ENCODE results near the gene ADIPOR2. TPM values are rescaled to one million over a fixed set of nuclear protein-coding genes. Genes with fewer than 3 reads are reported as not detected.

The ADIPOR2 gene
- total and polyA plus RNA-seq, 10 of the 15 experiments (the other 5 are each of a cell fraction or from before 2014, with no cell fraction given): 8.6 to 65.0 (median 38.0) TPM

DNA sequence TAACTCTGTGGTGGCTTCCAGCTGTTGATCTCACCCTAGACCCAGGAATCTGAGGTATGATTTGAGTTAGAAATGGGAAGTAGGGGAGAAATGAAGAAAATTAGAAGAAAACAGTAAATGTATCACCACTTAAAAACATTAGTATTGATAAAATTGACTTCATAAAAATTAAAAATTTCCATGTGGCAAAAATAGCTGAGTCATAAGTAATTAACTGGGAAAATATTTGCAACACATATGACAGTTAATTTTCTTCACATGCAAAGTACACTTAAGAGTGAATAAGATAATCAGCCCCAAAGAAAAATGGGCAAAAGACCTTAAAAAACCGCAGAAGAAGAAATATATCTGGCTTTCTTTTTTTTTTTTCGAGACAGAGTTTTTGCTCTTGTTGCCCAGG is 25.5 kb upstream of the ADIPOR2 start:
- Histone ChIP-seq H3K4me1 (ENCODE audit: control insufficient read depth, insufficient read depth, low read length) (peaks cover 7% of the 10 kb centered on the region), H4K20me1 (ENCODE audit: control insufficient read depth, insufficient read depth) (no peaks in the 10 kb centered on the region), H3K9me3 (replicated peaks; ENCODE audit: control insufficient read depth, insufficient read depth, low read length) (no peaks in the 10 kb centered on the region), H3K4me2 (ENCODE audit: control insufficient read depth, insufficient read depth) (no peak overlapping the region), H3K79me2 (ENCODE audit: control insufficient read depth, insufficient read depth, low read length) (no peaks in the 10 kb centered on the region), H3K4me3 (no peak overlapping the region), H2AFZ (ENCODE audit: control insufficient read depth, low read depth, low read length) (no peak overlapping the region), H3K36me3 (ENCODE audit: control insufficient read depth in 2 of 2, insufficient read depth in 2 of 2, low read length in 1 of 2) (no peaks in the 10 kb centered on the region), H3K27me3 (replicated peaks in 1 of 2; ENCODE audit: control insufficient read depth in 2 of 2, insufficient read depth in 2 of 2, low read length in 1 of 2) (no peaks in the 10 kb centered on the region), H3K9ac (ENCODE audit: control insufficient read depth, insufficient read depth, low read length) (no peak overlapping the region), H3K27ac (ENCODE audit: control insufficient read depth, insufficient read depth) (no peak overlapping the region)
- DNase-seq (ENCODE audit: low read depth, low spot score) (no peak), FAIRE-seq (no peak), ATAC-seq (no peak)
- ChIA-PET RAD21 (ENCODE audit: unreplicated experiment) (no interaction called here), SMC1A (ENCODE audit: uncharacterized antibody, unreplicated experiment) (interaction anchor here (0.6 to 1.4 kb wide), 3 partner anchors 12 to 125 kb away, joined by 3 to 6 read pairs (median 4); no protein-coding TSS in a partner anchor), CTCF (interaction anchor here (0.7 to 1.3 kb wide), 3 partner anchors 13 to 638 kb away, joined by 3 to 4 read pairs (median 4); no protein-coding TSS in a partner anchor), POLR2A (interaction anchor here (0.7 kb wide), 1 partner anchor 25 kb away, joined by 3 read pairs; no protein-coding TSS in a partner anchor)
- BruUV-seq (replicated peaks): no TSS peak
- intact Hi-C loops (cut with micrococcal nuclease; ENCODE audit: unreplicated experiment) (no loop called here), in situ Hi-C loops (cut with MboI) (no loop called here)
- TF ChIP-seq SPI1 (IDR thresholded peaks at IDR 0.05; ENCODE audit: borderline replicate concordance, insufficient read depth, low read depth, low read length): no peak
- no peak for TF ChIP-seq SMC3 (IDR thresholded peaks at IDR 0.05; ENCODE audit: borderline replicate concordance, low read length)
- WGBS (ENCODE audit: insufficient coverage, insufficient replicate concordance, low lambda C conversion rate, missing lambda C conversion rate): 58% methylated on average over 2 of the region's 2 CpGs

DNA sequence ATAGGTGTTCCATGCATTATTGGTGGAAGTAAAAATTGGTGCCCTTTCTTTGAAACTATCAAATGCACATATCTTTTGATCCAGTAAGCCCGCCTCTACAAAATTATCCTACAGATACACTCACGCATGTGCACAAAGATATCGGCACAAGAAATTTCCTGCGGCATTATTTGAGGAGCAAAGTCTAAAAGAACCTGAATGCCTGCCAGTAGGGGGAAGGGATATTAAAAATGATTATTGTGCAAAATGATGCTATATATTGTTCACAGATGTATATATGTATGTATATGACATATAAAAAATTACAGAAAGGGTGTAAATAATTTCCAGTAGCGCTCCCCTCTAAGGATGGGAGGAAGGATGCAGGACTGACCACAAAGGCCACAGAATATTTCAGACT is 24.7 kb upstream of the ADIPOR2 start:
- Histone ChIP-seq H4K20me1 (ENCODE audit: control insufficient read depth, insufficient read depth) (no peaks in the 10 kb centered on the region), H3K9me3 (replicated peaks; ENCODE audit: control insufficient read depth, insufficient read depth, low read length) (no peaks in the 10 kb centered on the region), H3K4me3 (no peak overlapping the region), H3K9ac (ENCODE audit: control insufficient read depth, insufficient read depth, low read length) (no peak overlapping the region), H3K4me2 (ENCODE audit: control insufficient read depth, insufficient read depth) (no peak overlapping the region), H3K36me3 (ENCODE audit: control insufficient read depth in 2 of 2, insufficient read depth in 2 of 2, low read length in 1 of 2) (no peaks in the 10 kb centered on the region), H3K4me1 (ENCODE audit: control insufficient read depth, insufficient read depth, low read length) (peaks cover 7% of the 10 kb centered on the region), H2AFZ (ENCODE audit: control insufficient read depth, low read depth, low read length) (no peak overlapping the region), H3K79me2 (ENCODE audit: control insufficient read depth, insufficient read depth, low read length) (no peaks in the 10 kb centered on the region), H3K27me3 (replicated peaks in 1 of 2; ENCODE audit: control insufficient read depth in 2 of 2, insufficient read depth in 2 of 2, low read length in 1 of 2) (no peaks in the 10 kb centered on the region), H3K27ac (ENCODE audit: control insufficient read depth, insufficient read depth) (no peak overlapping the region)
- WGBS (ENCODE audit: insufficient coverage, insufficient replicate concordance, low lambda C conversion rate, missing lambda C conversion rate): 68% methylated on average over 5 of the region's 5 CpGs
- ATAC-seq: no peak
- in situ Hi-C loops (cut with MboI): no loop called here
- ChIA-PET RAD21 (ENCODE audit: unreplicated experiment) (no interaction called here), CTCF (interaction anchor here (1.3 to 1.4 kb wide), 2 partner anchors 13 to 32 kb away, joined by 4 to 5 read pairs; no protein-coding TSS in a partner anchor), SMC1A (ENCODE audit: uncharacterized antibody, unreplicated experiment) (interaction anchor here (0.6 to 1.7 kb wide), 2 partner anchors 17 to 124 kb away, joined by 3 read pairs; no protein-coding TSS in a partner anchor), POLR2A (no interaction called here)
- FAIRE-seq: no peak
- no peak for DNase-seq (ENCODE audit: low read depth, low spot score)
- intact Hi-C loops (cut with micrococcal nuclease; ENCODE audit: unreplicated experiment): no loop called here
- no TSS peak for BruUV-seq (replicated peaks)
- no peak for TF ChIP-seq NR2C1 (IDR thresholded peaks at IDR 0.05)
- TF ChIP-seq, protein P1, sequence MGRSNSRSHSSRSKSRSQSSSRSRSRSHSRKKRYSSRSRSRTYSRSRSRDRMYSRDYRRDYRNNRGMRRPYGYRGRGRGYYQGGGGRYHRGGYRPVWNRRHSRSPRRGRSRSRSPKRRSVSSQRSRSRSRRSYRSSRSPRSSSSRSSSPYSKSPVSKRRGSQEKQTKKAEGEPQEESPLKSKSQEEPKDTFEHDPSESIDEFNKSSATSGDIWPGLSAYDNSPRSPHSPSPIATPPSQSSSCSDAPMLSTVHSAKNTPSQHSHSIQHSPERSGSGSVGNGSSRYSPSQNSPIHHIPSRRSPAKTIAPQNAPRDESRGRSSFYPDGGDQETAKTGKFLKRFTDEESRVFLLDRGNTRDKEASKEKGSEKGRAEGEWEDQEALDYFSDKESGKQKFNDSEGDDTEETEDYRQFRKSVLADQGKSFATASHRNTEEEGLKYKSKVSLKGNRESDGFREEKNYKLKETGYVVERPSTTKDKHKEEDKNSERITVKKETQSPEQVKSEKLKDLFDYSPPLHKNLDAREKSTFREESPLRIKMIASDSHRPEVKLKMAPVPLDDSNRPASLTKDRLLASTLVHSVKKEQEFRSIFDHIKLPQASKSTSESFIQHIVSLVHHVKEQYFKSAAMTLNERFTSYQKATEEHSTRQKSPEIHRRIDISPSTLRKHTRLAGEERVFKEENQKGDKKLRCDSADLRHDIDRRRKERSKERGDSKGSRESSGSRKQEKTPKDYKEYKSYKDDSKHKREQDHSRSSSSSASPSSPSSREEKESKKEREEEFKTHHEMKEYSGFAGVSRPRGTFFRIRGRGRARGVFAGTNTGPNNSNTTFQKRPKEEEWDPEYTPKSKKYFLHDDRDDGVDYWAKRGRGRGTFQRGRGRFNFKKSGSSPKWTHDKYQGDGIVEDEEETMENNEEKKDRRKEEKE (IDR thresholded peaks at IDR 0.05): no peak
- TF ChIP-seq, protein P2, sequence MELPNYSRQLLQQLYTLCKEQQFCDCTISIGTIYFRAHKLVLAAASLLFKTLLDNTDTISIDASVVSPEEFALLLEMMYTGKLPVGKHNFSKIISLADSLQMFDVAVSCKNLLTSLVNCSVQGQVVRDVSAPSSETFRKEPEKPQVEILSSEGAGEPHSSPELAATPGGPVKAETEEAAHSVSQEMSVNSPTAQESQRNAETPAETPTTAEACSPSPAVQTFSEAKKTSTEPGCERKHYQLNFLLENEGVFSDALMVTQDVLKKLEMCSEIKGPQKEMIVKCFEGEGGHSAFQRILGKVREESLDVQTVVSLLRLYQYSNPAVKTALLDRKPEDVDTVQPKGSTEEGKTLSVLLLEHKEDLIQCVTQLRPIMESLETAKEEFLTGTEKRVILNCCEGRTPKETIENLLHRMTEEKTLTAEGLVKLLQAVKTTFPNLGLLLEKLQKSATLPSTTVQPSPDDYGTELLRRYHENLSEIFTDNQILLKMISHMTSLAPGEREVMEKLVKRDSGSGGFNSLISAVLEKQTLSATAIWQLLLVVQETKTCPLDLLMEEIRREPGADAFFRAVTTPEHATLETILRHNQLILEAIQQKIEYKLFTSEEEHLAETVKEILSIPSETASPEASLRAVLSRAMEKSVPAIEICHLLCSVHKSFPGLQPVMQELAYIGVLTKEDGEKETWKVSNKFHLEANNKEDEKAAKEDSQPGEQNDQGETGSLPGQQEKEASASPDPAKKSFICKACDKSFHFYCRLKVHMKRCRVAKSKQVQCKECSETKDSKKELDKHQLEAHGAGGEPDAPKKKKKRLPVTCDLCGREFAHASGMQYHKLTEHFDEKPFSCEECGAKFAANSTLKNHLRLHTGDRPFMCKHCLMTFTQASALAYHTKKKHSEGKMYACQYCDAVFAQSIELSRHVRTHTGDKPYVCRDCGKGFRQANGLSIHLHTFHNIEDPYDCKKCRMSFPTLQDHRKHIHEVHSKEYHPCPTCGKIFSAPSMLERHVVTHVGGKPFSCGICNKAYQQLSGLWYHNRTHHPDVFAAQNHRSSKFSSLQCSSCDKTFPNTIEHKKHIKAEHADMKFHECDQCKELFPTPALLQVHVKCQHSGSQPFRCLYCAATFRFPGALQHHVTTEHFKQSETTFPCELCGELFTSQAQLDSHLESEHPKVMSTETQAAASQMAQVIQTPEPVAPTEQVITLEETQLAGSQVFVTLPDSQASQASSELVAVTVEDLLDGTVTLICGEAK (IDR thresholded peaks at IDR 0.05; ENCODE audit: borderline replicate concordance): no peak
- TF ChIP-seq HDAC2 (IDR thresholded peaks at IDR 0.05): no peak
- TF ChIP-seq, protein P3, sequence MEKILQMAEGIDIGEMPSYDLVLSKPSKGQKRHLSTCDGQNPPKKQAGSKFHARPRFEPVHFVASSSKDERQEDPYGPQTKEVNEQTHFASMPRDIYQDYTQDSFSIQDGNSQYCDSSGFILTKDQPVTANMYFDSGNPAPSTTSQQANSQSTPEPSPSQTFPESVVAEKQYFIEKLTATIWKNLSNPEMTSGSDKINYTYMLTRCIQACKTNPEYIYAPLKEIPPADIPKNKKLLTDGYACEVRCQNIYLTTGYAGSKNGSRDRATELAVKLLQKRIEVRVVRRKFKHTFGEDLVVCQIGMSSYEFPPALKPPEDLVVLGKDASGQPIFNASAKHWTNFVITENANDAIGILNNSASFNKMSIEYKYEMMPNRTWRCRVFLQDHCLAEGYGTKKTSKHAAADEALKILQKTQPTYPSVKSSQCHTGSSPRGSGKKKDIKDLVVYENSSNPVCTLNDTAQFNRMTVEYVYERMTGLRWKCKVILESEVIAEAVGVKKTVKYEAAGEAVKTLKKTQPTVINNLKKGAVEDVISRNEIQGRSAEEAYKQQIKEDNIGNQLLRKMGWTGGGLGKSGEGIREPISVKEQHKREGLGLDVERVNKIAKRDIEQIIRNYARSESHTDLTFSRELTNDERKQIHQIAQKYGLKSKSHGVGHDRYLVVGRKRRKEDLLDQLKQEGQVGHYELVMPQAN (conservative IDR thresholded peaks at IDR 0.05): no peak
- no peak for TF ChIP-seq RCOR1 (conservative IDR thresholded peaks at IDR 0.05; ENCODE audit: low read depth, low read length)

Measured in GM12878 (cell line).